DND-41 (cell line): Measurements from ENCODE around the gene MRPS27.

ENCODE experiments used
- ATAC-seq: fragments of 200-7000 bp; cut with Tn5 transposase; 3 replicates; pipeline ENCODE4 v1.9.1; 2021; ENCODE audit warnings: low read depth; ENCODE audit not compliant: insufficient read depth
- DNase-seq: peaks from one replicate; pipeline ENCODE4 v3.0.0-alpha.2; 2020
- H2AFZ ChIP-seq: 2 replicates; pipeline ENCODE4 v1.6.0; 2012; ENCODE audit warnings: low read depth, low read length
- H3K27ac ChIP-seq: 2 replicates; pipeline ENCODE4 v1.5.1; 2012; ENCODE audit warnings: low read length, inconsistent platforms
- H3K27me3 ChIP-seq: fragments of 200-600 bp; sonication (generic); 2 replicates; pipeline ENCODE4 v1.6.0; 2012; ENCODE audit warnings: low read length, mild to moderate bottlenecking, inconsistent platforms; ENCODE audit not compliant: insufficient read depth, poor library complexity
- H3K36me3 ChIP-seq: 2 replicates; pipeline ENCODE4 v1.5.1; 2012; ENCODE audit warnings: low read length, inconsistent platforms; ENCODE audit not compliant: insufficient read depth
- H3K4me1 ChIP-seq: 2 replicates; pipeline ENCODE4 v1.5.1; 2012; ENCODE audit warnings: mild to moderate bottlenecking, low read length; ENCODE audit not compliant: insufficient read depth
- H3K4me2 ChIP-seq: 2 replicates; pipeline ENCODE4 v1.6.0; 2012; ENCODE audit warnings: mild to moderate bottlenecking, moderate library complexity, low read length, inconsistent platforms; ENCODE audit not compliant: insufficient read depth
- H3K4me3 ChIP-seq, 2 experiments: fragments of 200-600 bp in 1 of 2; shearing (Covaris generic) in 1 of 2; 2 replicates each; pipeline ENCODE4 v1.5.1; 2012 to 2016; ENCODE audit warnings: inconsistent platforms in 2 of 2, low read length in 2 of 2, mild to moderate bottlenecking in 2 of 2, low read depth in 1 of 2, moderate library complexity in 1 of 2
- H3K79me2 ChIP-seq: 2 replicates; pipeline ENCODE4 v1.6.0; 2012; ENCODE audit warnings: low read length, inconsistent platforms; ENCODE audit not compliant: insufficient read depth
- H3K9ac ChIP-seq: 2 replicates; pipeline ENCODE4 v1.6.0; 2012; ENCODE audit warnings: low read depth, mild to moderate bottlenecking, inconsistent platforms, low read length, moderate library complexity
- H3K9me3 ChIP-seq: 2 replicates; pipeline ENCODE4 v1.5.1; 2012; ENCODE audit warnings: low read length, moderate library complexity, mild to moderate bottlenecking, inconsistent platforms; ENCODE audit not compliant: insufficient read depth, severe bottlenecking
- H4K20me1 ChIP-seq: 2 replicates; pipeline ENCODE4 v1.6.0; 2012; ENCODE audit warnings: low read length; ENCODE audit not compliant: insufficient read depth
- CTCF ChIP-seq: IDR thresholded peaks from 2 replicates; pipeline ENCODE4 v1.5.1; 2012; ENCODE audit warnings: borderline replicate concordance, low read length, moderate library complexity, mild to moderate bottlenecking; ENCODE audit not compliant: poor library complexity, severe bottlenecking; ENCODE audit errors: extremely low read depth
- EZH2 ChIP-seq: IDR thresholded peaks from 3 replicates; pipeline ENCODE4 v1.6.1; 2012; ENCODE audit warnings: borderline replicate concordance, low read depth, mild to moderate bottlenecking, moderate library complexity, low read length, inconsistent platforms; ENCODE audit not compliant: severe bottlenecking

MRPS27 gene

DNA sequence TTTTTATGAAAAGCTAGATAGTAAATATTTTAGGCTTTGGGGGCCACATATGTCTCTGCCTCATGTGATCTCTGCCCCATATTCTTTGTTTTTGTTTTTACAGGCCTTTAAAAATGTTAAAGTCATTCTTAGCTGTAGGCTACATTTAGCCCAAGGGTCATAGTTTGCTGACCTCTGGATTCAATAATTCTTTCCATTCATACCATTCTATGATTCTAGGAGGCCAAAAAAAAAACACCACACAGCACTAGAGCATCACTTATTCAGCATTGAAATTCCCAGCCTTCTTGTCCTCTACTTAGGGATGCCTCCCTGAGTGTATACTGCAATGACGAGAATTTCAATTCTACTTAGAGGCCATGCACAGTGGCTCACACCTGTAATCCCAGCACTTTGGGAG, 17.1 kb upstream of the MRPS27 start:
- Histone ChIP-seq H3K27me3 (no peaks in the 10 kb centered on the region), H3K4me3 (no peak overlapping the region), H3K27ac (no peak overlapping the region), H3K79me2 (no peaks in the 10 kb centered on the region), H3K9ac (no peak overlapping the region), H4K20me1 (no peaks in the 10 kb centered on the region), H2AFZ (no peak overlapping the region), H3K4me1 (no peaks in the 10 kb centered on the region), H3K36me3 (peaks cover 37% of the 10 kb centered on the region; the same call in 1 of the 2 replicates), H3K4me2 (no peak overlapping the region), H3K9me3 (no peaks in the 10 kb centered on the region)
- TF ChIP-seq EZH2 (no peak), CTCF (no peak)
- ATAC-seq (no peak), DNase-seq (no peak)

- no peaks in the 10 kb centered on the region for H3K79me2 ChIP-seq
- H3K4me3 ChIP-seq, result no peak overlapping the region
- H3K27me3 ChIP-seq, result no peaks in the 10 kb centered on the region
- no peak overlapping the region for H2AFZ ChIP-seq
- DNase-seq (no peak), ATAC-seq (no peak)
- peaks cover 47% of the 10 kb centered on the region; the same call in 1 of the 2 replicates for H3K36me3 ChIP-seq
- no peaks in the 10 kb centered on the region for H4K20me1 ChIP-seq
- H3K9me3 ChIP-seq, result no peaks in the 10 kb centered on the region
- H3K4me2 ChIP-seq, result no peak overlapping the region
- TF ChIP-seq CTCF, result no peak
- H3K9ac ChIP-seq, result no peak overlapping the region
- no peak overlapping the region for H3K27ac ChIP-seq
- no peaks in the 10 kb centered on the region for H3K4me1 ChIP-seq
Observed at GRCh38 chr5:72330712-72331111, 10.7 kb upstream of the MRPS27 start.

DNA sequence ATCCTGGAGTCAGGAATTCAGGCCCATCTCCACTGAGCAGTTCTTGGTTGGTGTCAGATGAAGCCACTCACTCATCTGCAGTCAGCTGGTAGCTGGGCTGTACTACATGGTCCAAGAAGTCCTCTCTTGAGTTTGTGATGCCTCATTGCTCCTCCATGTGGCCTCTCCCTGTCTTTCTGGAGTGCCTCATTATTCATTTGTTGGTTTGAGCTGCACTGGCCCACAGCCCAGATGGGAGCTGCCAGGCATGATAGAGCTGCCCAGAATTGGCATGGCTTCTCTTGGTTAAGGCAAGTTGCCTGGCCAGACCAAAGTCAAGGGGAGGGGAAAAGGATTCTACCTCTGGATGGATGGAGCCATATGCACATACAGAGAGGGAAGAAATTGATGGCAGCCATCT, 8.1 kb upstream of the MRPS27 start:
- TF ChIP-seq EZH2 (no peak), CTCF (no peak)
- Histone ChIP-seq H3K4me1 (no peaks in the 10 kb centered on the region), H3K9me3 (no peaks in the 10 kb centered on the region), H3K27me3 (no peaks in the 10 kb centered on the region), H3K4me3 (no peak overlapping the region), H3K79me2 (no peaks in the 10 kb centered on the region), H2AFZ (no peak overlapping the region), H3K27ac (no peak overlapping the region), H3K9ac (no peak overlapping the region), H4K20me1 (no peaks in the 10 kb centered on the region), H3K4me2 (no peak overlapping the region), H3K36me3 (peaks cover 50% of the 10 kb centered on the region; the same call in 1 of the 2 replicates)
- DNase-seq (no peak), ATAC-seq (no peak)

DNA sequence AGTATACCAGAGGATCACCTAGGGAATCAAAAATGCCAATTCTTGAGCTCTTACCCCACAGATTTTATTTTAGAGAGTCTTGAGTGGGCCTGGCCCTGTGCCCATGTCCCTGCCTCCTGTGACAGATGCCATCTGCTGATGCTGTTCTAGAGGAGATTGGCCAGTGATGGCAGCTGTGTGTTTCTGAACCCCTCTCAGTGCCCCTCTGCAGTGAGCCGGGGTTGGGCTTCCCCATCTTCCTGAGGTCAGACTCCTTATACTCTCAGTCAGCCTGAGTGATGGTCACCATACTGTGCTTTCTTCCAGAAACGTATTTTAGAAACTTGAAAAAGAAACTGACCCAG, 6.2 kb upstream of the MRPS27 start:
- no peaks in the 10 kb centered on the region; the same call in 1 of the 2 replicates for H3K79me2 ChIP-seq
- H3K9ac ChIP-seq, result no peak overlapping the region
- H2AFZ ChIP-seq, result no peak overlapping the region
- H3K4me3 ChIP-seq, result no peak overlapping the region
- H3K27ac ChIP-seq, result no peak overlapping the region
- no peaks in the 10 kb centered on the region for H4K20me1 ChIP-seq
- peaks cover 44% of the 10 kb centered on the region; the same call in 1 of the 2 replicates for H3K36me3 ChIP-seq
- H3K4me1 ChIP-seq, result peaks cover 8% of the 10 kb centered on the region
- ATAC-seq (no peak), DNase-seq (no peak)
- no peaks in the 10 kb centered on the region for H3K9me3 ChIP-seq
- no peak overlapping the region for H3K4me2 ChIP-seq
- TF ChIP-seq EZH2, result no peak
- H3K27me3 ChIP-seq, result no peaks in the 10 kb centered on the region
